GM12878 (cell line): ENCODE measurements around the gene LRRC31. TPM values are rescaled to one million over a fixed set of nuclear protein-coding genes. Genes with fewer than 3 reads are reported as not detected.

Experiments
- ASH2L ChIP-seq: fragments of 300-600, 200-600 bp; sonication (generic); IDR thresholded peaks from 2 replicates; pipeline ENCODE4 v1.6.1; 2017; ENCODE audit warnings: low read depth, mild to moderate bottlenecking, borderline replicate concordance
- BCL11A ChIP-seq: IDR thresholded peaks from 2 replicates; pipeline ENCODE4 v1.6.1; 2011; ENCODE audit warnings: low read depth, low read length
- CBFB ChIP-seq: IDR thresholded peaks from 2 replicates; pipeline ENCODE4 v1.6.1; 2016; ENCODE audit warnings: antibody characterized with exemption, low read depth
- CBX3 ChIP-seq: fragments of 200-600 bp; sonication (generic); IDR thresholded peaks from 2 replicates; pipeline ENCODE4 v1.6.1; 2016; ENCODE audit warnings: low read depth, borderline replicate concordance
- CHD1 ChIP-seq: IDR thresholded peaks from 2 replicates; pipeline ENCODE4 v1.6.1; 2012; ENCODE audit warnings: low read depth, low read length, improper control_type of control experiment
- EGR1 ChIP-seq, 2 experiments: IDR thresholded peaks; 1 replicate in 1 of 2; 2 replicates in 1 of 2; pipeline ENCODE4 v1.6.1; 2011 to 2012; ENCODE audit warnings: low read depth in 2 of 2, low read length in 2 of 2, borderline replicate concordance in 1 of 2, mild to moderate bottlenecking in 1 of 2, moderate library complexity in 1 of 2
- HDGF ChIP-seq: fragments of 450-650 bp; IDR thresholded peaks from 2 replicates; pipeline ENCODE4 v1.6.1; 2016; ENCODE audit warnings: antibody characterized with exemption
- JUND ChIP-seq: IDR thresholded peaks from 2 replicates; pipeline ENCODE4 v1.6.1; 2012; ENCODE audit warnings: low read depth, mild to moderate bottlenecking, low read length, improper control_type of control experiment, moderate library complexity
- MTA2 ChIP-seq: fragments of 450-650 bp; IDR thresholded peaks from 2 replicates; pipeline ENCODE4 v1.6.1; 2016; ENCODE audit warnings: low read depth, mild to moderate bottlenecking, moderate library complexity
- PML ChIP-seq: IDR thresholded peaks from 2 replicates; pipeline ENCODE4 v1.6.1; 2012; ENCODE audit warnings: low read length, inconsistent platforms
- POLR2AphosphoS5 ChIP-seq: IDR thresholded peaks from 2 replicates; pipeline ENCODE4 v1.6.1; 2011; ENCODE audit warnings: mild to moderate bottlenecking, low read length, inconsistent platforms
- SMARCA5 ChIP-seq: fragments of 450-650 bp; IDR thresholded peaks from 2 replicates; pipeline ENCODE4 v1.6.1; 2017; ENCODE audit warnings: mild to moderate bottlenecking
- SPI1 ChIP-seq: IDR thresholded peaks from 2 replicates; pipeline ENCODE4 v1.6.1; 2011; ENCODE audit warnings: low read depth, mild to moderate bottlenecking, low read length, moderate library complexity, borderline replicate concordance; ENCODE audit not compliant: insufficient read depth
- TCF12 ChIP-seq: IDR thresholded peaks from 2 replicates; pipeline ENCODE4 v1.6.1; 2011; ENCODE audit warnings: low read depth, mild to moderate bottlenecking, low read length
- polyA plus RNA-seq, 11 experiments: library from polyadenylated mRNA; depleted of rRNA in 4 of 11; unstranded in 6 of 11; stranded (reverse) in 5 of 11; fragments of >200 nt; fragmentation: Nextera tagmentation in 4 of 11; fragmentation: Illumina TruSeq in 1 of 11; extraction: Ambion mirVana in 4 of 11; extraction: Trizol in 1 of 11; gene quantifications; 1 replicate in 1 of 11; 2 replicates in 10 of 11; pipeline versions ENCODE4 v1.2.1 to v1.2.3, GENCODE V29; 2011 to 2016; ENCODE audit warnings: inconsistent platforms in 2 of 11, missing spikeins in 2 of 11, low read depth in 1 of 11
- total RNA-seq, 4 experiments: library from RNA; depleted of rRNA in 3 of 4; stranded (reverse); fragments of >200 nt in 3 of 4; fragmentation: Illumina TruSeq in 1 of 4; extraction: Trizol in 1 of 4; gene quantifications; 2 replicates each; pipeline versions ENCODE4 v1.2.1 to v1.2.3, GENCODE V29; 2013 to 2021
- TF ChIP-seq, protein P1 (sequence below): IDR thresholded peaks from 2 replicates; pipeline ENCODE4 v1.6.1; 2011; ENCODE audit warnings: borderline replicate concordance, low read depth, mild to moderate bottlenecking, moderate library complexity, mixed read lengths, low read length; ENCODE audit not compliant: insufficient read depth; ENCODE audit errors: extremely low read length
- TF ChIP-seq, protein P2 (sequence below): fragments of 150-350 bp; IDR thresholded peaks from 2 replicates; pipeline ENCODE4 v1.6.1; 2014; ENCODE audit warnings: mild to moderate bottlenecking, low read depth, low read length
- TF ChIP-seq, protein P3 (sequence below): IDR thresholded peaks from 2 replicates; pipeline ENCODE4 v1.6.1; 2011; ENCODE audit warnings: borderline replicate concordance, low read depth, mild to moderate bottlenecking, moderate library complexity, low read length; ENCODE audit not compliant: insufficient read depth, poor library complexity, severe bottlenecking
- TF ChIP-seq, protein P4 (sequence below), 3 experiments: IDR thresholded peaks in 2 of 3; conservative IDR thresholded peaks in 1 of 3; 2 replicates each; pipeline ENCODE4 v1.5.1; 2011; ENCODE audit warnings: low read depth in 3 of 3, low read length in 3 of 3, mild to moderate bottlenecking in 3 of 3, control low read depth in 2 of 3, moderate library complexity in 2 of 3, inconsistent platforms in 1 of 3, mixed read lengths in 1 of 3; ENCODE audit not compliant: control insufficient read depth in 2 of 3, insufficient read depth in 1 of 3; ENCODE audit errors: extremely low read depth in 1 of 3
- TF ChIP-seq, protein P5 (sequence below): IDR thresholded peaks from 2 replicates; pipeline ENCODE4 v1.6.1; 2012; ENCODE audit warnings: low read depth, low read length, improper control_type of control experiment
- TF ChIP-seq, protein P6 (sequence below): fragments of 150-350 bp; IDR thresholded peaks from 2 replicates; pipeline ENCODE4 v1.6.1; 2016; ENCODE audit warnings: low read depth, low read length

Gene LRRC31
- total and polyA plus RNA-seq, 10 of the 15 experiments (the other 5 are each of a cell fraction or from before 2014, with no cell fraction given), result 0.04 to 0.06 (median 0.06) TPM; not detected in 7

DNA sequence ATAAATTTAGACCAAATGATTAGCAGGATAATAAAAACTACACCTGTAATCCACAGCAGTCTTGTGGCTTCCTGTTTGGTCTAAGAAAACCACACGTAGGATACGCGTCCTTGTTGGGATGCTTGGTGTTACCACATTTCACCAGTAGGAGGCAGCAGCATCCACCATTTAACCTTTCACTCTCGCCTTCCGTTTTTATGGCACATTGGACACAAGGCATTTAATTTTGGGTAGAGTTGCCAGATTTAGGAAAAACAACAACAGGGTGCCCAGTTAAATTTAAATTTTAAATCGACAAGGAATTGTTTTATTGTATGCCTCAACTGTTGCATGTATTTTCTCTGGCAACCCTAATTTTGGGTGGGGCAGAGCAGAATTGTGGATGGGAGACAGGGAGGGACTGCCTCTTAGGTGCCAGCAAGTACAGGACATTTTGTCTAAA, 6.3 kb downstream of the LRRC31 start (continued):
- TF ChIP-seq, protein P1, sequence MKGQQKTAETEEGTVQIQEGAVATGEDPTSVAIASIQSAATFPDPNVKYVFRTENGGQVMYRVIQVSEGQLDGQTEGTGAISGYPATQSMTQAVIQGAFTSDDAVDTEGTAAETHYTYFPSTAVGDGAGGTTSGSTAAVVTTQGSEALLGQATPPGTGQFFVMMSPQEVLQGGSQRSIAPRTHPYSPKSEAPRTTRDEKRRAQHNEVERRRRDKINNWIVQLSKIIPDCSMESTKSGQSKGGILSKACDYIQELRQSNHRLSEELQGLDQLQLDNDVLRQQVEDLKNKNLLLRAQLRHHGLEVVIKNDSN, result no peak
- TF ChIP-seq HDGF (no peak), MTA2 (no peak), ASH2L (no peak), SMARCA5 (peak; percentile 25; the same call in 1 of the 2 replicates), CHD1 (no peak), BCL11A (no peak), SPI1 (peak; percentile 24; the same call in 1 of the 2 replicates), JUND (no peak), CBFB (peak; percentile 89), POLR2AphosphoS5 (no peak), CBX3 (no peak), TCF12 (no peak), PML (no peak), EGR1 (IDR thresholded peaks at IDR 0.05; ENCODE audit: borderline replicate concordance in 1 of 2, low read depth in 2 of 2, low read length in 2 of 2) (no peak)
- TF ChIP-seq, protein P2, sequence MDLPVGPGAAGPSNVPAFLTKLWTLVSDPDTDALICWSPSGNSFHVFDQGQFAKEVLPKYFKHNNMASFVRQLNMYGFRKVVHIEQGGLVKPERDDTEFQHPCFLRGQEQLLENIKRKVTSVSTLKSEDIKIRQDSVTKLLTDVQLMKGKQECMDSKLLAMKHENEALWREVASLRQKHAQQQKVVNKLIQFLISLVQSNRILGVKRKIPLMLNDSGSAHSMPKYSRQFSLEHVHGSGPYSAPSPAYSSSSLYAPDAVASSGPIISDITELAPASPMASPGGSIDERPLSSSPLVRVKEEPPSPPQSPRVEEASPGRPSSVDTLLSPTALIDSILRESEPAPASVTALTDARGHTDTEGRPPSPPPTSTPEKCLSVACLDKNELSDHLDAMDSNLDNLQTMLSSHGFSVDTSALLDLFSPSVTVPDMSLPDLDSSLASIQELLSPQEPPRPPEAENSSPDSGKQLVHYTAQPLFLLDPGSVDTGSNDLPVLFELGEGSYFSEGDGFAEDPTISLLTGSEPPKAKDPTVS, result no peak
- TF ChIP-seq, protein P3, sequence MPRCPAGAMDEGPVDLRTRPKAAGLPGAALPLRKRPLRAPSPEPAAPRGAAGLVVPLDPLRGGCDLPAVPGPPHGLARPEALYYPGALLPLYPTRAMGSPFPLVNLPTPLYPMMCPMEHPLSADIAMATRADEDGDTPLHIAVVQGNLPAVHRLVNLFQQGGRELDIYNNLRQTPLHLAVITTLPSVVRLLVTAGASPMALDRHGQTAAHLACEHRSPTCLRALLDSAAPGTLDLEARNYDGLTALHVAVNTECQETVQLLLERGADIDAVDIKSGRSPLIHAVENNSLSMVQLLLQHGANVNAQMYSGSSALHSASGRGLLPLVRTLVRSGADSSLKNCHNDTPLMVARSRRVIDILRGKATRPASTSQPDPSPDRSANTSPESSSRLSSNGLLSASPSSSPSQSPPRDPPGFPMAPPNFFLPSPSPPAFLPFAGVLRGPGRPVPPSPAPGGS, result no peak
- TF ChIP-seq, protein P4, sequence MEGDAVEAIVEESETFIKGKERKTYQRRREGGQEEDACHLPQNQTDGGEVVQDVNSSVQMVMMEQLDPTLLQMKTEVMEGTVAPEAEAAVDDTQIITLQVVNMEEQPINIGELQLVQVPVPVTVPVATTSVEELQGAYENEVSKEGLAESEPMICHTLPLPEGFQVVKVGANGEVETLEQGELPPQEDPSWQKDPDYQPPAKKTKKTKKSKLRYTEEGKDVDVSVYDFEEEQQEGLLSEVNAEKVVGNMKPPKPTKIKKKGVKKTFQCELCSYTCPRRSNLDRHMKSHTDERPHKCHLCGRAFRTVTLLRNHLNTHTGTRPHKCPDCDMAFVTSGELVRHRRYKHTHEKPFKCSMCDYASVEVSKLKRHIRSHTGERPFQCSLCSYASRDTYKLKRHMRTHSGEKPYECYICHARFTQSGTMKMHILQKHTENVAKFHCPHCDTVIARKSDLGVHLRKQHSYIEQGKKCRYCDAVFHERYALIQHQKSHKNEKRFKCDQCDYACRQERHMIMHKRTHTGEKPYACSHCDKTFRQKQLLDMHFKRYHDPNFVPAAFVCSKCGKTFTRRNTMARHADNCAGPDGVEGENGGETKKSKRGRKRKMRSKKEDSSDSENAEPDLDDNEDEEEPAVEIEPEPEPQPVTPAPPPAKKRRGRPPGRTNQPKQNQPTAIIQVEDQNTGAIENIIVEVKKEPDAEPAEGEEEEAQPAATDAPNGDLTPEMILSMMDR (IDR thresholded peaks at IDR 0.05 in 2 of 3, conservative IDR thresholded peaks at IDR 0.05 in 1 of 3; ENCODE audit: control insufficient read depth in 2 of 3, extremely low read depth in 1 of 3, insufficient read depth in 1 of 3, low read depth in 3 of 3, low read length in 3 of 3), result peak; percentile 93 to 96 (median 93); a peak in 5 of 6 replicates
- TF ChIP-seq, protein P5, sequence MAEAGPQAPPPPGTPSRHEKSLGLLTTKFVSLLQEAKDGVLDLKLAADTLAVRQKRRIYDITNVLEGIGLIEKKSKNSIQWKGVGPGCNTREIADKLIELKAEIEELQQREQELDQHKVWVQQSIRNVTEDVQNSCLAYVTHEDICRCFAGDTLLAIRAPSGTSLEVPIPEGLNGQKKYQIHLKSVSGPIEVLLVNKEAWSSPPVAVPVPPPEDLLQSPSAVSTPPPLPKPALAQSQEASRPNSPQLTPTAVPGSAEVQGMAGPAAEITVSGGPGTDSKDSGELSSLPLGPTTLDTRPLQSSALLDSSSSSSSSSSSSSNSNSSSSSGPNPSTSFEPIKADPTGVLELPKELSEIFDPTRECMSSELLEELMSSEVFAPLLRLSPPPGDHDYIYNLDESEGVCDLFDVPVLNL, result no peak
- TF ChIP-seq, protein P6, sequence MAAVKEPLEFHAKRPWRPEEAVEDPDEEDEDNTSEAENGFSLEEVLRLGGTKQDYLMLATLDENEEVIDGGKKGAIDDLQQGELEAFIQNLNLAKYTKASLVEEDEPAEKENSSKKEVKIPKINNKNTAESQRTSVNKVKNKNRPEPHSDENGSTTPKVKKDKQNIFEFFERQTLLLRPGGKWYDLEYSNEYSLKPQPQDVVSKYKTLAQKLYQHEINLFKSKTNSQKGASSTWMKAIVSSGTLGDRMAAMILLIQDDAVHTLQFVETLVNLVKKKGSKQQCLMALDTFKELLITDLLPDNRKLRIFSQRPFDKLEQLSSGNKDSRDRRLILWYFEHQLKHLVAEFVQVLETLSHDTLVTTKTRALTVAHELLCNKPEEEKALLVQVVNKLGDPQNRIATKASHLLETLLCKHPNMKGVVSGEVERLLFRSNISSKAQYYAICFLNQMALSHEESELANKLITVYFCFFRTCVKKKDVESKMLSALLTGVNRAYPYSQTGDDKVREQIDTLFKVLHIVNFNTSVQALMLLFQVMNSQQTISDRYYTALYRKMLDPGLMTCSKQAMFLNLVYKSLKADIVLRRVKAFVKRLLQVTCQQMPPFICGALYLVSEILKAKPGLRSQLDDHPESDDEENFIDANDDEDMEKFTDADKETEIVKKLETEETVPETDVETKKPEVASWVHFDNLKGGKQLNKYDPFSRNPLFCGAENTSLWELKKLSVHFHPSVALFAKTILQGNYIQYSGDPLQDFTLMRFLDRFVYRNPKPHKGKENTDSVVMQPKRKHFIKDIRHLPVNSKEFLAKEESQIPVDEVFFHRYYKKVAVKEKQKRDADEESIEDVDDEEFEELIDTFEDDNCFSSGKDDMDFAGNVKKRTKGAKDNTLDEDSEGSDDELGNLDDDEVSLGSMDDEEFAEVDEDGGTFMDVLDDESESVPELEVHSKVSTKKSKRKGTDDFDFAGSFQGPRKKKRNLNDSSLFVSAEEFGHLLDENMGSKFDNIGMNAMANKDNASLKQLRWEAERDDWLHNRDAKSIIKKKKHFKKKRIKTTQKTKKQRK, result no peak
